Parathyroid adenoma (tissue), 2 donors: ENCODE results near the gene NALCN.

Experiments
- H2AFZ ChIP-seq: fragments of 300-600 bp; sonication (generic); one replicate; pipeline ENCODE4 v1.7.0; 2017; ENCODE audit warnings: antibody characterized with exemption, mild to moderate bottlenecking
- H3K27ac ChIP-seq: fragments of 300-600 bp; sonication (generic); one replicate; pipeline ENCODE4 v1.7.0; 2017
- H3K27me3 ChIP-seq: fragments of 300-600 bp; sonication (generic); one replicate; pipeline ENCODE4 v1.7.0; 2017; ENCODE audit warnings: low read length; ENCODE audit not compliant: control insufficient read depth, insufficient read depth
- H3K36me3 ChIP-seq: fragments of 300-600 bp; sonication (generic); one replicate; pipeline ENCODE4 v1.7.0; 2017; ENCODE audit warnings: low read length; ENCODE audit not compliant: control insufficient read depth, insufficient read depth
- H3K4me1 ChIP-seq: fragments of 300-600 bp; sonication (generic); one replicate; pipeline ENCODE4 v1.7.0; 2017; ENCODE audit warnings: control low read depth
- H3K4me2 ChIP-seq: fragments of 300-600 bp; sonication (generic); one replicate; pipeline ENCODE4 v1.7.0; 2017; ENCODE audit warnings: low read length
- H3K4me3 ChIP-seq: fragments of 300-600 bp; sonication (generic); one replicate; pipeline ENCODE4 v1.7.0; 2017; ENCODE audit warnings: low read depth, low read length
- H3K79me2 ChIP-seq: fragments of 300-600 bp; sonication (generic); one replicate; pipeline ENCODE4 v1.7.0; 2017; ENCODE audit warnings: control low read depth
- H3K9ac ChIP-seq: fragments of 300-600 bp; sonication (generic); one replicate; pipeline ENCODE4 v1.7.0; 2017; ENCODE audit warnings: mild to moderate bottlenecking
- H3K9me3 ChIP-seq: fragments of 300-600 bp; sonication (generic); one replicate; pipeline ENCODE4 v1.7.0; 2017; ENCODE audit warnings: low read length; ENCODE audit not compliant: control insufficient read depth
- CTCF ChIP-seq: fragments of 300-600 bp; sonication (generic); IDR thresholded peaks from one replicate; pipeline ENCODE4 v1.7.0; 2017; ENCODE audit warnings: antibody characterized with exemption, mild to moderate bottlenecking
- donor health status: primary hyperparathyroidism.

The NALCN gene

GRCh38 chr13:101453784-101454201 is 37.5 kb upstream of the NALCN start:
- no peak for TF ChIP-seq CTCF
- no peak overlapping the region for H3K9ac ChIP-seq
- H3K79me2 ChIP-seq, result no peaks in the 10 kb centered on the region
- H3K9me3 ChIP-seq, result no peaks in the 10 kb centered on the region
- peak overlapping the region; percentile 57 for H3K4me3 ChIP-seq
- H3K4me2 ChIP-seq, result peak overlapping the region; percentile 91
- no peaks in the 10 kb centered on the region for H3K27me3 ChIP-seq
- H3K36me3 ChIP-seq, result no peaks in the 10 kb centered on the region
- no peaks in the 10 kb centered on the region for H3K4me1 ChIP-seq
- peak overlapping the region; percentile 77 for H2AFZ ChIP-seq
- no peak overlapping the region for H3K27ac ChIP-seq

- no peak within 1 kb of the TSS for H3K9ac ChIP-seq
- H3K4me2 ChIP-seq, result peak within 1 kb of the TSS; percentile 91
- H2AFZ ChIP-seq, result peak within 1 kb of the TSS; percentile 77
- TF ChIP-seq CTCF, result no peak
- H3K27ac ChIP-seq, result no peak within 1 kb of the TSS
- H3K79me2 ChIP-seq, result no peaks in the 10 kb centered on the region
- H3K36me3 ChIP-seq, result no peaks in the 10 kb centered on the region
- no peaks in the 10 kb centered on the region for H3K4me1 ChIP-seq
- H3K9me3 ChIP-seq, result no peaks in the 10 kb centered on the region
- no peaks in the 10 kb centered on the region for H3K27me3 ChIP-seq
- H3K4me3 ChIP-seq, result peak within 1 kb of the TSS; percentile 57
Measured at GRCh38 chr13:101452519-101453485, 36.5 kb upstream of the NALCN start, which contains the start of gene ITGBL1. Gene ITGBL1, plus strand, starts transcription at chr13:101452675. Its CDS starts 159 bp downstream, at chr13:101452834.

- Histone ChIP-seq H3K9me3 (no peaks in the 10 kb centered on the region), H3K36me3 (no peaks in the 10 kb centered on the region)
- TF ChIP-seq CTCF, result no peak
Measured at GRCh38 chr13:101451641-101452040, 35.3 kb upstream of the NALCN start.

GRCh38 chr13:101450749-101451130 is 34.4 kb upstream of the NALCN start:
- H3K4me1 ChIP-seq, result no peaks in the 10 kb centered on the region
- H3K9me3 ChIP-seq, result no peaks in the 10 kb centered on the region
- no peak overlapping the region for H3K27ac ChIP-seq
- H3K27me3 ChIP-seq, result no peaks in the 10 kb centered on the region
- no peaks in the 10 kb centered on the region for H3K36me3 ChIP-seq
- H3K79me2 ChIP-seq, result no peaks in the 10 kb centered on the region
- no peak overlapping the region for H3K4me2 ChIP-seq
- H3K4me3 ChIP-seq, result no peak overlapping the region
- H3K9ac ChIP-seq, result no peak overlapping the region
- no peak for TF ChIP-seq CTCF
- H2AFZ ChIP-seq, result no peak overlapping the region

More at GRCh38 chr13:101451641-101452040, 35.3 kb upstream of the NALCN start:
- H2AFZ ChIP-seq, result no peak overlapping the region
- no peak overlapping the region for H3K4me2 ChIP-seq
- no peaks in the 10 kb centered on the region for H3K79me2 ChIP-seq
- no peaks in the 10 kb centered on the region for H3K4me1 ChIP-seq
- H3K27ac ChIP-seq, result no peak overlapping the region
- no peak overlapping the region for H3K4me3 ChIP-seq
- H3K9ac ChIP-seq, result no peak overlapping the region
- no peaks in the 10 kb centered on the region for H3K27me3 ChIP-seq
